Neutrophil (primary cell): ENCODE results near the gene CTNNA2.

Experiments
- H3K27ac ChIP-seq: fragments of 200-600 bp; sonication (generic); 2 replicates; pipeline ENCODE4 v1.5.1; 2016; ENCODE audit warnings: mild to moderate bottlenecking, moderate library complexity
- H3K27me3 ChIP-seq: fragments of 200-600 bp; sonication (generic); 2 replicates; pipeline ENCODE4 v1.6.0; 2016; ENCODE audit warnings: mild to moderate bottlenecking
- H3K36me3 ChIP-seq: fragments of 200-600 bp; sonication (generic); 2 replicates; pipeline ENCODE4 v1.5.1; 2017
- H3K4me1 ChIP-seq, 2 experiments: fragments of 200-600 bp in 1 of 2; sonication (generic) in 1 of 2; 1 replicate in 1 of 2; 2 replicates in 1 of 2; pipeline versions ENCODE4 v1.5.1 to v1.6.1; 2013 to 2016; ENCODE audit warnings: low read depth in 1 of 2, low read length in 1 of 2, mild to moderate bottlenecking in 1 of 2, moderate library complexity in 1 of 2; ENCODE audit not compliant: control insufficient read depth in 1 of 2, insufficient read depth in 1 of 2
- H3K4me3 ChIP-seq, 2 experiments: fragments of 200-600 bp in 1 of 2; sonication (generic) in 1 of 2; 1 replicate in 1 of 2; 2 replicates in 1 of 2; pipeline ENCODE4 v1.5.1; 2013 to 2016; ENCODE audit warnings: low read depth in 1 of 2, low read length in 1 of 2, mild to moderate bottlenecking in 1 of 2, moderate library complexity in 1 of 2
- H3K9me3 ChIP-seq: fragments of 200-600 bp; sonication (generic); 2 replicates; pipeline ENCODE4 v1.5.1; 2016
- CTCF ChIP-seq: fragments of 200-600 bp; sonication (generic); IDR thresholded peaks from 2 replicates; pipeline ENCODE4 v1.5.1; 2016; ENCODE audit warnings: antibody characterized with exemption

Gene CTNNA2

GRCh38 chr2:80489717-80490116 is 976.9 kb downstream of the CTNNA2 start:
- Histone ChIP-seq H3K4me1 (no peaks in the 10 kb centered on the region), H3K36me3 (no peaks in the 10 kb centered on the region), H3K27ac (no peak overlapping the region), H3K27me3 (no peaks in the 10 kb centered on the region), H3K9me3 (no peaks in the 10 kb centered on the region), H3K4me3 (no peak overlapping the region)
- TF ChIP-seq CTCF = no peak

GRCh38 chr2:80490964-80491363 is 978.1 kb downstream of the CTNNA2 start:
- no peaks in the 10 kb centered on the region for H3K4me1 ChIP-seq
- no peak overlapping the region for H3K4me3 ChIP-seq
- no peaks in the 10 kb centered on the region for H3K36me3 ChIP-seq
- no peak overlapping the region for H3K27ac ChIP-seq
- no peaks in the 10 kb centered on the region for H3K27me3 ChIP-seq
- TF ChIP-seq CTCF = no peak
- H3K9me3 ChIP-seq = no peaks in the 10 kb centered on the region

GRCh38 chr2:80496346-80496745 is 983.5 kb downstream of the CTNNA2 start:
- Histone ChIP-seq H3K27ac (no peak overlapping the region), H3K36me3 (no peaks in the 10 kb centered on the region), H3K27me3 (no peaks in the 10 kb centered on the region), H3K9me3 (no peaks in the 10 kb centered on the region), H3K4me1 (no peaks in the 10 kb centered on the region), H3K4me3 (no peak overlapping the region)
- TF ChIP-seq CTCF = no peak

- H3K9me3 ChIP-seq = no peaks in the 10 kb centered on the region
- no peaks in the 10 kb centered on the region for H3K36me3 ChIP-seq
- no peak for TF ChIP-seq CTCF
- no peak overlapping the region for H3K4me3 ChIP-seq
- H3K27ac ChIP-seq = no peak overlapping the region
- no peaks in the 10 kb centered on the region for H3K27me3 ChIP-seq
- H3K4me1 ChIP-seq = no peaks in the 10 kb centered on the region
These were observed 983.9 kb downstream of the CTNNA2 start for GRCh38 chr2:80496775-80497174.

- no peaks in the 10 kb centered on the region for H3K27me3 ChIP-seq
- H3K36me3 ChIP-seq = no peaks in the 10 kb centered on the region
- no peak overlapping the region for H3K27ac ChIP-seq
- no peak overlapping the region for H3K4me3 ChIP-seq
- TF ChIP-seq CTCF = no peak
- no peaks in the 10 kb centered on the region for H3K9me3 ChIP-seq
- H3K4me1 ChIP-seq = no peaks in the 10 kb centered on the region
These were observed 986.2 kb downstream of the CTNNA2 start for GRCh38 chr2:80499095-80499494.
